ENCODE results near the gene DMPK. TPM values are rescaled to one million over a fixed set of nuclear protein-coding genes. Genes with fewer than 3 reads are reported as not detected.
"Not testable (repeated sequence)": the region's sequence is repeated elsewhere in the genome, so short reads cannot be mapped to it uniquely, and the experiment has no call there.

The DMPK gene
- total RNA-seq, 2 donors from 2014 or later = 57.9 to 81.4 TPM

GRCh38 chr19:45758921-45759320 lies 23.4 kb downstream of the DMPK start:
- Histone ChIP-seq H3K4me1 (no peaks in the 10 kb centered on the region), H3K27me3 (no peaks in the 10 kb centered on the region), H3K9me3 (no peaks in the 10 kb centered on the region), H3K4me3 (no peak overlapping the region), H3K36me3 (replicated peaks in 1 of 2; ENCODE audit: insufficient read depth in 1 of 2, low read depth in 2 of 2) (no peaks in the 10 kb centered on the region), H3K27ac (no peak overlapping the region)
- intact Hi-C loops (cut with DNase I) = no loop called here
- TF ChIP-seq POLR2A (IDR thresholded peaks at IDR 0.05) = no peak
- no peak for TF ChIP-seq CTCF (IDR thresholded peaks at IDR 0.05)
- ATAC-seq (no peak), DNase-seq (no peak)
- WGBS, 2 donors = 79 to 80% methylated on average over 2 to 9 of the region's 9 CpGs

DNA sequence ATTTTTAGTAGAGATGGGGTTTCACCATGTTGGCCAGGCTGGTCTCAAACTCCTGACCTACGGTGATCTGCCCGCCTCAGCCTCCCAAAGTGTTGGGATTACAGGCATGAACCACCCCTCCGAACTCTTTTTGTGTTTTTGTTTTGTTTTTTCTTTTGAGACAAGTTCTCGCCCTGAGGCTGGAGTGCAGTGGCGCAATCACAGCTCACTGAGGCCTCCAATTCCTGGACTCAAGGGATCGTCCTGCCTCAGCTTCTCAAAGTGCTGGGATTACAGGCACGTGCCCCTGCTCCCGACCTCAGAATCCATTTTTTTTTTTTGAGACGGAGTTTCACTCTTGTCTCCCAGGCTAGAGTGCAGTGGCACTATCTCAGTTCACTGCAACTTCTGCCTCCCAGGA lies 24.6 kb downstream of the DMPK start:
- H3K4me1 ChIP-seq = no peaks in the 10 kb centered on the region
- ATAC-seq (no peak), DNase-seq (no peak)
- WGBS, 2 donors = 77 to 88% methylated on average over 8 to 9 of the region's 9 CpGs
- H3K36me3 ChIP-seq (replicated peaks in 1 of 2; ENCODE audit: insufficient read depth in 1 of 2, low read depth in 2 of 2) = no peaks in the 10 kb centered on the region
- H3K27me3 ChIP-seq = no peaks in the 10 kb centered on the region
- no peak for TF ChIP-seq CTCF (IDR thresholded peaks at IDR 0.05)
- TF ChIP-seq POLR2A (IDR thresholded peaks at IDR 0.05) = no peak
- intact Hi-C loops (cut with DNase I) = no loop called here
- H3K9me3 ChIP-seq = no peaks in the 10 kb centered on the region
- H3K4me3 ChIP-seq = no peak overlapping the region
- H3K27ac ChIP-seq = no peak overlapping the region

DNA sequence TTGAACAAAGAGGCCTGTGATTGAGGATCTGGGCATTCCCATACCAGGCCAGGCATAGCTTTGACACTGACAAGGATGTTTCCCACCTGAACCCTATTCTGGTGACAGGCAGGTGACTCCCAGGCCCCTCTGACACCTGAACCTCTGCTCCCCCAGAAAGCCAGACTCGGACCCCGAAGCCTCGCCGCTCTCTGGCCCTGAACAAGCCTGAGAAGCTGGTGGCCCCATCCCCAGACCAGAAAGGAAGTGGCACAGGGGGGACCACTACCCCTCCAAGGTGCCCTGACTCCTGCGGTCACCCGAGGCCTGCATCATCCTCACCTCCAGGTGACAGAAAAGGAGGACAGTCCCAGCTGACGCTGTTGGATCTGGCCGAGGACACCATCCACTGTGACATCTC lies 28.0 kb downstream of the DMPK start:
- H3K36me3 ChIP-seq (replicated peaks in 1 of 2; ENCODE audit: insufficient read depth in 1 of 2, low read depth in 2 of 2) = no peaks in the 10 kb centered on the region
- DNase-seq (no peak), ATAC-seq (no peak)
- H3K4me1 ChIP-seq = no peaks in the 10 kb centered on the region
- H3K9me3 ChIP-seq = no peaks in the 10 kb centered on the region
- TF ChIP-seq CTCF (IDR thresholded peaks at IDR 0.05) (no peak), POLR2A (IDR thresholded peaks at IDR 0.05) (no peak)
- no peak overlapping the region for H3K4me3 ChIP-seq
- 91 to 92% methylated on average over 2 to 8 of the region's 8 CpGs for WGBS, 2 donors
- no peaks in the 10 kb centered on the region for H3K27me3 ChIP-seq
- no peak overlapping the region for H3K27ac ChIP-seq
- intact Hi-C loops (cut with DNase I) = no loop called here

- Histone ChIP-seq H3K27me3 (no peaks in the 10 kb centered on the region), H3K27ac (no peak overlapping the region), H3K4me1 (no peaks in the 10 kb centered on the region), H3K4me3 (no peak overlapping the region), H3K36me3 (replicated peaks in 1 of 2; ENCODE audit: insufficient read depth in 1 of 2, low read depth in 2 of 2) (no peaks in the 10 kb centered on the region), H3K9me3 (no peaks in the 10 kb centered on the region)
- TF ChIP-seq CTCF (IDR thresholded peaks at IDR 0.05) (no peak), POLR2A (IDR thresholded peaks at IDR 0.05) (no peak)
- peak in 1 of 4 donors; percentile 16 for DNase-seq
- intact Hi-C loops (cut with DNase I) = no loop called here
- 62 to 86% methylated on average over 2 to 6 of the region's 6 CpGs for WGBS, 2 donors
- no peak for ATAC-seq
These were observed 28.7 kb downstream of the DMPK start for GRCh38 chr19:45753548-45753947.

DNA sequence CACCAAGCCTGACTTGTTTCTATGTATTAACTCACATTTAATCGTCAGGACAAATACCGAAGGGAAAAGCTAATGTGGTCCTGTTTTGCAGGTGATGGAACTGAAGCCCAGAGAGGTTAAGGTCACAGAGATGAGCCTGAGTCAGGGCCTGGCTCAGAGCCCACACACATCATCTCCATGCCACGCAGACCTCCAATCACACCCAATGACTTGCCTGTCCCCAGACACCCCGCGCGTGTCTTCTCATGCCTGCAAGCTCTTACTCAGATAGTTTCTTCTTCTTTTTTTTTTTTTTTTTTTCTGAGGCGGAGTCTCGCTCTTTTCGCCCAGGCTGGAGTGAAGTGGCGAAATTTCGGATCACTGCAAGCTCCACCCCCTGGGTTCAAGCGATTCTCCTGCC lies 29.7 kb downstream of the DMPK start:
- Histone ChIP-seq H3K27ac (no peak overlapping the region), H3K4me3 (no peak overlapping the region), H3K9me3 (no peaks in the 10 kb centered on the region), H3K27me3 (no peaks in the 10 kb centered on the region), H3K36me3 (replicated peaks in 1 of 2; ENCODE audit: insufficient read depth in 1 of 2, low read depth in 2 of 2) (no peaks in the 10 kb centered on the region), H3K4me1 (no peaks in the 10 kb centered on the region)
- 92 to 93% methylated on average over 12 of the region's 12 CpGs for WGBS, 2 donors
- no peak for TF ChIP-seq CTCF (IDR thresholded peaks at IDR 0.05)
- no peak for TF ChIP-seq POLR2A (IDR thresholded peaks at IDR 0.05)
- intact Hi-C loops (cut with DNase I) = no loop called here
- no peak for DNase-seq
- ATAC-seq = no peak

- DNase-seq; H3K27ac ChIP-seq; H3K4me1 ChIP-seq; H3K36me3 ChIP-seq (replicated peaks in 1 of 2; ENCODE audit: insufficient read depth in 1 of 2, low read depth in 2 of 2); H3K4me3 ChIP-seq; H3K9me3 ChIP-seq; ATAC-seq; H3K27me3 ChIP-seq; intact Hi-C loops (cut with DNase I): not testable (repeated sequence)
- 86 to 88% methylated on average over 10 of the region's 10 CpGs for WGBS, 2 donors
These were observed 30.8 kb downstream of the DMPK start for GRCh38 chr19:45751483-45751882.

Data from body of pancreas (tissue), 4 donors.